Measurements from ENCODE around the gene HIBCH.

- TF ChIP-seq, protein P1, sequence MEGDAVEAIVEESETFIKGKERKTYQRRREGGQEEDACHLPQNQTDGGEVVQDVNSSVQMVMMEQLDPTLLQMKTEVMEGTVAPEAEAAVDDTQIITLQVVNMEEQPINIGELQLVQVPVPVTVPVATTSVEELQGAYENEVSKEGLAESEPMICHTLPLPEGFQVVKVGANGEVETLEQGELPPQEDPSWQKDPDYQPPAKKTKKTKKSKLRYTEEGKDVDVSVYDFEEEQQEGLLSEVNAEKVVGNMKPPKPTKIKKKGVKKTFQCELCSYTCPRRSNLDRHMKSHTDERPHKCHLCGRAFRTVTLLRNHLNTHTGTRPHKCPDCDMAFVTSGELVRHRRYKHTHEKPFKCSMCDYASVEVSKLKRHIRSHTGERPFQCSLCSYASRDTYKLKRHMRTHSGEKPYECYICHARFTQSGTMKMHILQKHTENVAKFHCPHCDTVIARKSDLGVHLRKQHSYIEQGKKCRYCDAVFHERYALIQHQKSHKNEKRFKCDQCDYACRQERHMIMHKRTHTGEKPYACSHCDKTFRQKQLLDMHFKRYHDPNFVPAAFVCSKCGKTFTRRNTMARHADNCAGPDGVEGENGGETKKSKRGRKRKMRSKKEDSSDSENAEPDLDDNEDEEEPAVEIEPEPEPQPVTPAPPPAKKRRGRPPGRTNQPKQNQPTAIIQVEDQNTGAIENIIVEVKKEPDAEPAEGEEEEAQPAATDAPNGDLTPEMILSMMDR (IDR thresholded peaks at IDR 0.05; ENCODE audit: insufficient read depth, low read length), result no peak
- no peak for TF ChIP-seq SPI1 (IDR thresholded peaks at IDR 0.05; ENCODE audit: borderline replicate concordance, low read depth)
These were observed 117.0 kb downstream of the HIBCH start for GRCh38 chr2:190202604-190203003.

All from HL-60 (cell line).